CD4-positive, alpha-beta memory T cell (primary cell): ENCODE results near the gene BMPR1B. TPM values are rescaled to one million over a fixed set of nuclear protein-coding genes. Genes with fewer than 3 reads are reported as not detected.
A peak's percentile ranks its signal among the peaks of the same experiment; 100 is the strongest.
"Not testable (repeated sequence)": the region's sequence is repeated elsewhere in the genome, so short reads cannot be mapped to it uniquely, and the experiment has no call there.

Experiments used
- CTCF ChIA-PET: fragments of 350-600 bp; sonication (Branson Sonifier 250); formaldehyde crosslinking; loops from one replicate; lab custom pipeline; 2021; ENCODE audit warnings: inconsistent platforms; ENCODE audit not compliant: partially characterized antibody; lab: Charles Lee
- POLR2A ChIA-PET: fragments of 350-600 bp; sonication (Branson Sonifier 250); formaldehyde crosslinking; loops from one replicate; lab custom pipeline; 2021; ENCODE audit not compliant: partially characterized antibody; lab: Charles Lee
- DNase-seq, 5 donors: peaks; one replicate each; pipeline versions ENCODE4 v3.0.0 to v3.0.0-alpha.2; 2020 to 2022; ENCODE audit warnings: mixed read lengths in 1 of 5
- H3K27ac ChIP-seq: one replicate; pipeline ENCODE4 v1.7.0; 2013; ENCODE audit warnings: low read depth, low read length
- H3K27me3 ChIP-seq: 2 replicates; pipeline ENCODE4 v1.7.0; 2013; ENCODE audit warnings: mild to moderate bottlenecking, low read length, moderate library complexity; ENCODE audit not compliant: insufficient read depth
- H3K36me3 ChIP-seq: 2 replicates; pipeline ENCODE4 v1.7.0; 2013; ENCODE audit warnings: mild to moderate bottlenecking, low read length, moderate library complexity; ENCODE audit not compliant: insufficient read depth
- H3K4me1 ChIP-seq: 2 replicates; pipeline ENCODE4 v1.7.0; 2013; ENCODE audit warnings: mild to moderate bottlenecking, low read length, moderate library complexity; ENCODE audit not compliant: insufficient read depth
- H3K4me3 ChIP-seq, 2 donors: one replicate each; pipeline ENCODE4 v1.7.0; 2013; ENCODE audit warnings: low read length in 2 of 2, mild to moderate bottlenecking in 1 of 2
- H3K9me3 ChIP-seq, 2 donors: one replicate each; pipeline ENCODE4 v1.7.0; 2013; ENCODE audit warnings: low read length in 2 of 2, control low read depth in 1 of 2; ENCODE audit not compliant: control insufficient read depth in 1 of 2
- H3K27ac Mint-ChIP-seq, 7 donors: one replicate each; pipeline ENCODE4 v1.8.0; 2020 to 2021; ENCODE audit warnings: mixed read lengths in 7 of 7, mild to moderate bottlenecking in 6 of 7, inconsistent platforms in 3 of 7, moderate library complexity in 3 of 7
- H3K27me3 Mint-ChIP-seq, 2 donors: one replicate each; pipeline ENCODE4 v1.8.0; 2020 to 2021; ENCODE audit warnings: mixed read lengths in 2 of 2
- H3K36me3 Mint-ChIP-seq, 2 donors: one replicate each; pipeline ENCODE4 v1.8.0; 2020 to 2021; ENCODE audit warnings: mixed read lengths in 2 of 2, inconsistent platforms in 1 of 2, mild to moderate bottlenecking in 1 of 2
- H3K4me1 Mint-ChIP-seq, 4 donors: one replicate each; pipeline ENCODE4 v1.8.0; 2020 to 2021; ENCODE audit warnings: mixed read lengths in 4 of 4, mild to moderate bottlenecking in 1 of 4
- H3K4me3 Mint-ChIP-seq, 8 donors: one replicate each; pipeline ENCODE4 v1.8.0; 2020 to 2021; ENCODE audit warnings: mixed read lengths in 8 of 8, mild to moderate bottlenecking in 7 of 8, moderate library complexity in 6 of 8, inconsistent platforms in 3 of 8
- H3K9me3 Mint-ChIP-seq, 8 donors: one replicate each; pipeline ENCODE4 v1.8.0; 2020 to 2021; ENCODE audit warnings: mixed read lengths in 8 of 8, mild to moderate bottlenecking in 5 of 8, inconsistent platforms in 3 of 8, moderate library complexity in 1 of 8
- intact Hi-C: fragments of 100-400 bp; cut with micrococcal nuclease; formaldehyde crosslinking; loops from one replicate; pipeline ENCODE4 v1.15.1; 2023
- polyA plus RNA-seq, 2 donors: library from polyadenylated mRNA; unstranded; fragments of 300-500 nt; fragmentation: Illumina TruSeq; gene quantifications; one replicate each; pipeline ENCODE4 v1.2.3, GENCODE V29; 2021
- total RNA-seq, 2 experiments: library from RNA; stranded (reverse); gene quantifications; one replicate each; pipeline ENCODE4 v1.2.3, GENCODE V29; 2021

BMPR1B gene
- total and polyA plus RNA-seq, 4 experiments from 2014 or later = 0.17 TPM; not detected in 3

GRCh38 chr4:95120456-95120855 is 362.7 kb downstream of the BMPR1B start:
- no peak for DNase-seq
- H3K36me3 Mint-ChIP-seq = no peaks in the 10 kb centered on the region

GRCh38 chr4:95122001-95122400 is 364.2 kb downstream of the BMPR1B start:
- Histone ChIP-seq H3K9me3 (no peaks in the 10 kb centered on the region), H3K27me3 (no peaks in the 10 kb centered on the region), H3K4me1 (no peaks in the 10 kb centered on the region), H3K27ac (no peak overlapping the region), H3K4me3 (no peak overlapping the region), H3K36me3 (no peaks in the 10 kb centered on the region)
- Mint-ChIP-seq H3K27me3 (peaks cover 0 to 2% of the 10 kb centered on the region in 2 donors), H3K36me3 (no peaks in the 10 kb centered on the region), H3K27ac (no peak overlapping the region), H3K4me3 (no peak overlapping the region), H3K4me1 (no peaks in the 10 kb centered on the region), H3K9me3 (no peaks in the 10 kb centered on the region)
- CTCF ChIA-PET = no interaction called here
- no peak for DNase-seq
- intact Hi-C loops = loop anchor here (10.0 kb wide), 1 partner anchor 717 kb away; no protein-coding TSS in a partner anchor
- POLR2A ChIA-PET = no interaction called here

More at GRCh38 chr4:95120456-95120855, 362.7 kb downstream of the BMPR1B start:
- no peak overlapping the region for H3K4me3 ChIP-seq
- H3K4me1 Mint-ChIP-seq = no peaks in the 10 kb centered on the region
- no peaks in the 10 kb centered on the region for H3K9me3 ChIP-seq
- H3K9me3 Mint-ChIP-seq = no peaks in the 10 kb centered on the region
- H3K36me3 ChIP-seq = no peaks in the 10 kb centered on the region
- no peaks in the 10 kb centered on the region for H3K27me3 ChIP-seq
- no peaks in the 10 kb centered on the region for H3K4me1 ChIP-seq
- no peak overlapping the region for H3K4me3 Mint-ChIP-seq
- H3K27ac Mint-ChIP-seq = no peak overlapping the region
- intact Hi-C loops = loop anchor here (10.0 kb wide), 1 partner anchor 716 kb away; no protein-coding TSS in a partner anchor
- H3K27ac ChIP-seq = no peak overlapping the region
- ChIA-PET POLR2A (no interaction called here), CTCF (no interaction called here)
- peaks cover 0 to 2% of the 10 kb centered on the region in 2 donors for H3K27me3 Mint-ChIP-seq

GRCh38 chr4:95124906-95125504 is 367.2 kb downstream of the BMPR1B start:
- Mint-ChIP-seq H3K36me3 (no peaks in the 10 kb centered on the region), H3K27me3 (peaks cover 0 to 2% of the 10 kb centered on the region in 2 donors), H3K4me3 (no peak overlapping the region), H3K4me1 (peaks cover 0 to 2% (median 0%) of the 10 kb centered on the region in 4 donors), H3K27ac (no peak overlapping the region), H3K9me3 (no peaks in the 10 kb centered on the region)
- intact Hi-C loops = loop anchor here (10.0 kb wide), 1 partner anchor 720 kb away; no protein-coding TSS in a partner anchor
- ChIA-PET POLR2A (no interaction called here), CTCF (interaction anchor here (1.9 kb wide), 1 partner anchor 505 kb away, joined by 5 read pairs; no protein-coding TSS in a partner anchor)
- Histone ChIP-seq H3K27ac (no peak overlapping the region), H3K36me3 (no peaks in the 10 kb centered on the region), H3K9me3 (no peaks in the 10 kb centered on the region), H3K4me3 (no peak overlapping the region), H3K27me3 (no peaks in the 10 kb centered on the region), H3K4me1 (no peaks in the 10 kb centered on the region)
- DNase-seq = no peak

GRCh38 chr4:95129031-95129430 is 371.3 kb downstream of the BMPR1B start:
- Histone ChIP-seq H3K27ac (no peak overlapping the region), H3K9me3 (no peaks in the 10 kb centered on the region), H3K4me3 (no peak overlapping the region), H3K36me3 (no peaks in the 10 kb centered on the region), H3K27me3 (no peaks in the 10 kb centered on the region), H3K4me1 (no peaks in the 10 kb centered on the region)
- no peak for DNase-seq
- Mint-ChIP-seq H3K4me3 (no peak overlapping the region), H3K27ac (peak overlapping the region in 1 of 7 donors; percentile 44), H3K27me3 (peaks cover 0 to 2% of the 10 kb centered on the region in 2 donors), H3K4me1 (peaks cover 0 to 2% (median 0%) of the 10 kb centered on the region in 4 donors), H3K9me3 (peaks cover 0 to 1% (median 0%) of the 10 kb centered on the region in 8 donors), H3K36me3 (no peaks in the 10 kb centered on the region)
- ChIA-PET CTCF (no interaction called here), POLR2A (no interaction called here)
- intact Hi-C loops = loop anchor here (10.0 kb wide), 1 partner anchor 724 kb away; no protein-coding TSS in a partner anchor

GRCh38 chr4:95129821-95130311 is 372.1 kb downstream of the BMPR1B start:
- H3K4me1 ChIP-seq = no peaks in the 10 kb centered on the region
- Mint-ChIP-seq H3K27me3 (peaks cover 0 to 2% of the 10 kb centered on the region in 2 donors), H3K4me1 (peaks cover 0 to 2% (median 0%) of the 10 kb centered on the region in 4 donors), H3K27ac (no peak overlapping the region), H3K9me3 (peaks cover 0 to 4% (median 0%) of the 10 kb centered on the region in 8 donors), H3K4me3 (no peak overlapping the region), H3K36me3 (no peaks in the 10 kb centered on the region)
- no peaks in the 10 kb centered on the region for H3K27me3 ChIP-seq
- ChIA-PET CTCF (no interaction called here), POLR2A (no interaction called here)
- no peak overlapping the region for H3K4me3 ChIP-seq
- no peaks in the 10 kb centered on the region for H3K9me3 ChIP-seq
- H3K36me3 ChIP-seq = no peaks in the 10 kb centered on the region
- intact Hi-C loops = loop anchor here (10.0 kb wide), 1 partner anchor 725 kb away; no protein-coding TSS in a partner anchor
- no peak overlapping the region for H3K27ac ChIP-seq
- no peak for DNase-seq

GRCh38 chr4:95134016-95134415 is 376.3 kb downstream of the BMPR1B start:
- H3K27me3 ChIP-seq, intact Hi-C loops, H3K36me3 Mint-ChIP-seq, DNase-seq, H3K36me3 ChIP-seq, H3K4me3 ChIP-seq, H3K4me3 Mint-ChIP-seq, POLR2A ChIA-PET, H3K27ac Mint-ChIP-seq, CTCF ChIA-PET, H3K4me1 ChIP-seq, H3K27me3 Mint-ChIP-seq, H3K9me3 ChIP-seq, H3K4me1 Mint-ChIP-seq, H3K27ac ChIP-seq: not testable (repeated sequence)
- peaks cover 0 to 18% (median under 1%) of the 10 kb centered on the region in 8 donors for H3K9me3 Mint-ChIP-seq

GRCh38 chr4:95139424-95139823 is 381.7 kb downstream of the BMPR1B start:
- DNase-seq, H3K4me3 Mint-ChIP-seq, intact Hi-C loops, H3K4me1 Mint-ChIP-seq, H3K4me1 ChIP-seq, H3K36me3 Mint-ChIP-seq, H3K36me3 ChIP-seq, H3K27ac Mint-ChIP-seq, H3K4me3 ChIP-seq, H3K9me3 ChIP-seq, H3K27ac ChIP-seq, H3K27me3 ChIP-seq, CTCF ChIA-PET, POLR2A ChIA-PET: not testable (repeated sequence)
- Mint-ChIP-seq H3K9me3 (peaks cover 0 to 18% (median 7%) of the 10 kb centered on the region in 8 donors), H3K27me3 (peaks cover 1 to 10% of the 10 kb centered on the region in 2 donors)
